Endodermal cell (in vitro differentiated cells): ENCODE results near the gene WDR37. TPM values are rescaled to one million over a fixed set of nuclear protein-coding genes. Genes with fewer than 3 reads are reported as not detected.

Source experiments
- DNase-seq: peaks from one replicate; pipeline ENCODE4 v3.0.0-alpha.2; 2017
- H3K27ac ChIP-seq: 2 replicates; pipeline ENCODE4 v1.5.1; 2013; ENCODE audit warnings: mild to moderate bottlenecking, low read depth, low read length, moderate library complexity
- H3K27me3 ChIP-seq: 2 replicates; pipeline ENCODE4 v1.6.1; 2013; ENCODE audit warnings: mild to moderate bottlenecking, low read length, moderate library complexity; ENCODE audit not compliant: insufficient read depth, control insufficient read depth, poor library complexity, severe bottlenecking
- H3K36me3 ChIP-seq: 2 replicates; pipeline ENCODE4 v1.7.0; 2013; ENCODE audit warnings: mild to moderate bottlenecking, low read length, moderate library complexity; ENCODE audit not compliant: control insufficient read depth, insufficient read depth
- H3K4me1 ChIP-seq: one replicate; pipeline ENCODE4 v1.7.0; 2013; ENCODE audit warnings: low read length; ENCODE audit not compliant: control insufficient read depth, insufficient read depth
- H3K4me3 ChIP-seq: 2 replicates; pipeline ENCODE4 v1.5.1; 2013; ENCODE audit warnings: mild to moderate bottlenecking, low read length, moderate library complexity
- H3K9ac ChIP-seq: 2 replicates; pipeline ENCODE4 v1.6.1; 2013; ENCODE audit warnings: mild to moderate bottlenecking, low read length, moderate library complexity; ENCODE audit not compliant: poor library complexity, severe bottlenecking; ENCODE audit errors: extremely low read depth
- H3K9me3 ChIP-seq: 2 replicates; pipeline ENCODE4 v1.6.1; 2013; ENCODE audit warnings: mild to moderate bottlenecking, low read length, moderate library complexity; ENCODE audit not compliant: control insufficient read depth
- H3K27ac Mint-ChIP-seq: 2 replicates; pipeline ENCODE4 v1.8.0; 2020; ENCODE audit warnings: mixed read lengths
- H3K27me3 Mint-ChIP-seq: 2 replicates; pipeline ENCODE4 v1.8.0; 2021; ENCODE audit warnings: mild to moderate bottlenecking, mixed read lengths; ENCODE audit not compliant: insufficient read depth
- H3K36me3 Mint-ChIP-seq: 2 replicates; pipeline ENCODE4 v1.8.0; 2020; ENCODE audit warnings: low read depth, mixed read lengths
- H3K4me1 Mint-ChIP-seq: 2 replicates; pipeline ENCODE4 v1.8.0; 2020; ENCODE audit warnings: mixed read lengths
- H3K4me3 Mint-ChIP-seq: 2 replicates; pipeline ENCODE4 v1.8.0; 2020; ENCODE audit warnings: mild to moderate bottlenecking, moderate library complexity, mixed read lengths
- H3K9me3 Mint-ChIP-seq: 2 replicates; pipeline ENCODE4 v1.8.0; 2020; ENCODE audit warnings: mild to moderate bottlenecking, mixed read lengths
- CTCF ChIP-seq: fragments of 200-600 bp; sonication (generic); conservative IDR thresholded peaks from 2 replicates; pipeline ENCODE4 v1.5.0; 2021; ENCODE audit warnings: antibody characterized with exemption, mild to moderate bottlenecking
- WGBS, 2 experiments: methylation state at CpG; one replicate each; pipeline versions ENCODE4 v1.1.5 to v1.1.7; 2013; ENCODE audit warnings: missing lambda C conversion rate in 2 of 2, mixed read lengths in 1 of 2; ENCODE audit not compliant: insufficient coverage in 1 of 2, insufficient read length in 1 of 2; 5-methylcytosine and 5-hydroxymethylcytosine counted together
- total RNA-seq, 2 donors: library from RNA; stranded (reverse); fragmentation: NEBNext Ultra II Directional in 1 of 2; extraction: Animal tissue kit (Norgen Biotek cat#: 25700) in 1 of 2; gene quantifications; 2 replicates in 1 of 2; 3 replicates in 1 of 2; pipeline ENCODE4 v1.2.1, GENCODE V29; 2021

Gene WDR37
- total RNA-seq, 2 donors from 2014 or later = 10.7 TPM

DNA sequence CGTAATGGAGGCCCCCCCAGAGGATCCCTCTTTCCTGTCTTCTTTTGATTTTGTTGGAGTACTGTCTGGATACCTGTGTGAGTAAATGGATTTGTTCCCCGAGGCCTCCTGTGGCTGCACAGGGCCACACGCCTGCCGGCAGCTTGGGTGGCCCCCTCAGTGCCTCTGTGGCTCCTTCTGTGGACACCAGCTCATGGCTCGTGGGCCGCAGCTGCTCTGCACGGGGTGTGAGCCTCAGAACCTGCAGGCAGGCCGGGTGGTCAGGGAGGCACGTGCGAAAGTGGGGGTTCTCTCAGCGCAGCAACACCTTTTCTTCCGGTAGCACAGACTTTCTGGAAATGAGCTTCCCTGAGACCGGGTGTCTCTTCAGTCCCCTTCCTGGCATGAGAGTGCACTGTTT, 70.3 kb downstream of the WDR37 start:
- no peak for DNase-seq
- TF ChIP-seq CTCF = no peak
- Mint-ChIP-seq H3K4me1 (peaks cover 4% of the 10 kb centered on the region), H3K27ac (peak overlapping the region; percentile 28), H3K36me3 (peaks cover 78% of the 10 kb centered on the region), H3K4me3 (no peak overlapping the region), H3K27me3 (no peaks in the 10 kb centered on the region), H3K9me3 (no peaks in the 10 kb centered on the region)
- H3K27me3 ChIP-seq = no peaks in the 10 kb centered on the region
- no peak overlapping the region for H3K27ac ChIP-seq
- H3K4me3 ChIP-seq = no peak overlapping the region
- no peaks in the 10 kb centered on the region for H3K9me3 ChIP-seq
- 95 to 98% methylated on average over 12 to 13 of the region's 13 CpGs for whole genome bisulfite sequencing, 2 experiments
- H3K36me3 ChIP-seq = peaks cover 64% of the 10 kb centered on the region
- H3K9ac ChIP-seq = no peak overlapping the region
- H3K4me1 ChIP-seq = no peaks in the 10 kb centered on the region

DNA sequence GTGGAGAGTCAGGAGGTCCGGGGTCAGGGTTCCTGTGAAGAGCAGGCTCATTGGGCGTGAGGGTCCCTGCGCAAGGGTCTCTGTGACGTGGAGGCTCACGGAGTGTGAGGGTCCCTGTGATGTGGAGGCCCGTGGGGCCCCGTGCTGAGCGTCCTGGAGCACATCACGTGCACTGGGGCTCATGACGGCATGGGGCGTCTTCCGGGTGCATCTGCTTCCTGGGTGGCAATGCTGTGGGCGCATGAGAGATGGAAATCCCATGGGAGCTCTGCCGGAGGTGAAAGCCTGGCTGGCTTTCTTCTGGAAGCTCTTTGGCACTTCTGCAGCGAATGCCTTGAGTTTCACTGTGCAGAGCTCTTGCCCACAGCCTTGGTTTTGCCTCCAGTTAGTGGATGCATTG, 71.4 kb downstream of the WDR37 start:
- no peak for DNase-seq
- Histone ChIP-seq H3K27me3 (no peaks in the 10 kb centered on the region), H3K9me3 (no peaks in the 10 kb centered on the region), H3K4me1 (no peaks in the 10 kb centered on the region), H3K9ac (no peak overlapping the region), H3K27ac (no peak overlapping the region), H3K4me3 (no peak overlapping the region), H3K36me3 (peaks cover 60% of the 10 kb centered on the region)
- H3K27ac Mint-ChIP-seq = no peak overlapping the region
- peaks cover 73% of the 10 kb centered on the region for H3K36me3 Mint-ChIP-seq
- no peak overlapping the region for H3K4me3 Mint-ChIP-seq
- no peak for TF ChIP-seq CTCF
- WGBS, 2 experiments = 91 to 97% methylated on average over 15 of the region's 15 CpGs
- H3K4me1 Mint-ChIP-seq = peaks cover 2% of the 10 kb centered on the region
- H3K9me3 Mint-ChIP-seq = no peaks in the 10 kb centered on the region
- no peaks in the 10 kb centered on the region for H3K27me3 Mint-ChIP-seq

GRCh38 chr10:1128115-1128514, 71.9 kb downstream of the WDR37 start:
- Histone ChIP-seq H3K36me3 (peaks cover 60% of the 10 kb centered on the region), H3K27ac (no peak overlapping the region), H3K9ac (no peak overlapping the region), H3K4me3 (no peak overlapping the region), H3K4me1 (no peaks in the 10 kb centered on the region), H3K9me3 (no peaks in the 10 kb centered on the region), H3K27me3 (no peaks in the 10 kb centered on the region)
- Mint-ChIP-seq H3K4me3 (no peak overlapping the region), H3K36me3 (peaks cover 71% of the 10 kb centered on the region), H3K27me3 (no peaks in the 10 kb centered on the region), H3K9me3 (no peaks in the 10 kb centered on the region), H3K4me1 (no peaks in the 10 kb centered on the region), H3K27ac (no peak overlapping the region)
- 80 to 95% methylated on average over 1 to 2 of the region's 2 CpGs for WGBS, 2 experiments
- TF ChIP-seq CTCF = no peak
- no peak for DNase-seq
